HFF-Myc (cell line): ENCODE results near the gene PROM1.

Source experiments
- DNase-seq: peaks from one replicate; pipeline ENCODE4 v3.0.0-alpha.2; 2011; ENCODE audit warnings: low read depth; ENCODE audit errors: extremely low read depth
- H3K4me3 ChIP-seq: replicated peaks from 2 replicates; pipeline ENCODE4 v1.5.1; 2011; ENCODE audit warnings: low read depth, mild to moderate bottlenecking, control low read depth, low read length
- TF ChIP-seq, protein P1 (sequence below): IDR thresholded peaks from 2 replicates; pipeline ENCODE4 v1.5.1; 2012; ENCODE audit warnings: mild to moderate bottlenecking, low read depth, low read length, control low read depth; ENCODE audit errors: missing control alignments

PROM1 gene

GRCh38 chr4:15929540-15929939, 154.3 kb downstream of the PROM1 start:
- no peak for DNase-seq
- TF ChIP-seq, protein P1, sequence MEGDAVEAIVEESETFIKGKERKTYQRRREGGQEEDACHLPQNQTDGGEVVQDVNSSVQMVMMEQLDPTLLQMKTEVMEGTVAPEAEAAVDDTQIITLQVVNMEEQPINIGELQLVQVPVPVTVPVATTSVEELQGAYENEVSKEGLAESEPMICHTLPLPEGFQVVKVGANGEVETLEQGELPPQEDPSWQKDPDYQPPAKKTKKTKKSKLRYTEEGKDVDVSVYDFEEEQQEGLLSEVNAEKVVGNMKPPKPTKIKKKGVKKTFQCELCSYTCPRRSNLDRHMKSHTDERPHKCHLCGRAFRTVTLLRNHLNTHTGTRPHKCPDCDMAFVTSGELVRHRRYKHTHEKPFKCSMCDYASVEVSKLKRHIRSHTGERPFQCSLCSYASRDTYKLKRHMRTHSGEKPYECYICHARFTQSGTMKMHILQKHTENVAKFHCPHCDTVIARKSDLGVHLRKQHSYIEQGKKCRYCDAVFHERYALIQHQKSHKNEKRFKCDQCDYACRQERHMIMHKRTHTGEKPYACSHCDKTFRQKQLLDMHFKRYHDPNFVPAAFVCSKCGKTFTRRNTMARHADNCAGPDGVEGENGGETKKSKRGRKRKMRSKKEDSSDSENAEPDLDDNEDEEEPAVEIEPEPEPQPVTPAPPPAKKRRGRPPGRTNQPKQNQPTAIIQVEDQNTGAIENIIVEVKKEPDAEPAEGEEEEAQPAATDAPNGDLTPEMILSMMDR = no peak
- H3K4me3 ChIP-seq = no peak overlapping the region

GRCh38 chr4:15928883-15929282, 154.9 kb downstream of the PROM1 start:
- DNase-seq = no peak
- TF ChIP-seq, protein P1 = no peak
- H3K4me3 ChIP-seq = no peak overlapping the region

- no peak overlapping the region for H3K4me3 ChIP-seq
- TF ChIP-seq, protein P1 = no peak
- DNase-seq = no peak
Observed at GRCh38 chr4:15926486-15926885, 157.3 kb downstream of the PROM1 start.

DNA sequence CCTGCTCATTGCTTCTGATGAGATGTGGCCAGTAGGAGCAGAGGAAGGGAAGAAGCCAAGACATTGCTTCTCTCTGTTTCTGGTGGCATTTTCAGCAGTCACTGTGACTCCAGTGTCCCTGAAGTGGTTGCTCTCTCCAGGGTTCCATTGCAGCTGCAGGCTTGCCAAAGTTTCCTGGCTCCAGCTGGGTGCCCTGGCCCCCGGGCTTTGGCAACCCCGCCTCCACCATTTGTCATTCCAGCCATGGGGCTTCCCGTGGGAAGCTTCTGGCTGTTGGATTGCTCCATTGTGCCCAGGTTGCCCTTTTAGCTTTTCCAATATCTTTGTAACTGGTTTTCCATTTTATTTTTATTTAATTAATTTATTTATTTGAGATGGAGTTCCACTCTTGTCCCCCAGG, 158.0 kb downstream of the PROM1 start:
- TF ChIP-seq, protein P1 = no peak
- no peak for DNase-seq
- H3K4me3 ChIP-seq = no peak overlapping the region

GRCh38 chr4:15921592-15921932, 162.3 kb downstream of the PROM1 start:
- no peak for DNase-seq
- H3K4me3 ChIP-seq = no peak overlapping the region
- TF ChIP-seq, protein P1 = no peak

DNA sequence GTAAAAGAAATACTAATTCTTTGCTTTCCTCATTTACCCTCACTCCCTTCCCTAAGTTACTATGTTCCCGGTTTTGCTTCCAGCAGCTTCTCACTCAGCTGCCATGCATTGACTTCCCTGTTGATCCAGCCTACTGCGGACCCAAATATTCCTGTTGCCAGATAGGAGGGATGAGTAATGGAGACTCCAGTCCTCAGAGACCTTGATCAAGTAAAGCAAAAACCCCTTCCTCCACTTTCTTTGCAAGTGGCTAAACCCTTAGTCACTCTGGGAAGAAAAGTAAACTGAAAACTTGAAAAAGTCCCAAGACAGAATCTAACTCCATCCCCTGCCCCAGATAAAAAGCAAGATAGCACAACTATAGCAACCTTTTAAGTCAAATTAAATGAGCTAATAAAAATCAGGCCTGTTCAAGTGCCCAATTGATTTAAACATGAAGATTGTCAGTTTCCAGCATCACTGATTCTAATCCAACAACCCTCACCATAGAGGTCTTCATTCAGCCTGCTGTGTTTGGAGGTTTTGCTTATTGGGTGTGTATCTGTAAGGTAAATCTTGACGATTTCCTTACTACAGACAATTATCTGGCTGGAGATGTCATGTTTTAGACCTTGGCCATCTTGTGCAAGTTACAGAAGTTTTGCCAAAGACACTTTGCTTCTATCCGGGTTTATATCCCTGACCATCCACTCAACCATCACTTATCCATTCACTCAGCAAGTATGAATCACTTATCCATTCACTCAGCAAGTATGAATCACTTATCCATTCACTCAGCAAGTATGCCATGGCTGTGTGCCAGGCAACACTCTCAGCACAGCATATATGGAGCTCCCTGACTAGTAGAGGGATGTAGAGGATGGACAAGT, 162.9 kb downstream of the PROM1 start:
- TF ChIP-seq, protein P1 = no peak
- no peak overlapping the region for H3K4me3 ChIP-seq
- peak; percentile 96 for DNase-seq
